Activated CD4-positive, alpha-beta T cell treated with anti-CD3 and anti-CD28 coated beads for 36 hours (primary cell): ENCODE results near the gene NAIP. TPM values are rescaled to one million over a fixed set of nuclear protein-coding genes. Genes with fewer than 3 reads are reported as not detected.
"Not testable (repeated sequence)": the region's sequence is repeated elsewhere in the genome, so short reads cannot be mapped to it uniquely, and the experiment has no call there.

Experiments
- ATAC-seq: fragments of 200-7000 bp; cut with Tn5 transposase; one replicate; pipeline ENCODE4 v1.10.0; 2021; ENCODE audit warnings: mild to moderate bottlenecking, moderate library complexity
- CTCF ChIA-PET: fragments of 350-600 bp; sonication (Branson Sonifier 250); formaldehyde crosslinking; loops from one replicate; lab custom pipeline; 2021; ENCODE audit warnings: antibody characterized with exemption; lab: Charles Lee
- POLR2A ChIA-PET: fragments of 350-600 bp; sonication (Branson Sonifier 250); formaldehyde crosslinking; loops from one replicate; lab custom pipeline; 2021; ENCODE audit warnings: antibody characterized with exemption, inconsistent platforms; lab: Charles Lee
- DNase-seq: peaks from one replicate; pipeline ENCODE4 v3.0.0-alpha.2; 2020
- H3K27ac Mint-ChIP-seq: one replicate; pipeline ENCODE4 v1.8.0; 2021; ENCODE audit warnings: mixed read lengths
- H3K27me3 Mint-ChIP-seq: one replicate; pipeline ENCODE4 v1.8.0; 2021; ENCODE audit warnings: mixed read lengths
- H3K36me3 Mint-ChIP-seq: one replicate; pipeline ENCODE4 v1.8.0; 2021; ENCODE audit warnings: low read depth, mixed read lengths
- H3K4me1 Mint-ChIP-seq: one replicate; pipeline ENCODE4 v1.8.0; 2021; ENCODE audit warnings: mixed read lengths
- H3K4me3 Mint-ChIP-seq: one replicate; pipeline ENCODE4 v1.8.0; 2021; ENCODE audit warnings: mild to moderate bottlenecking, moderate library complexity, mixed read lengths
- H3K9me3 Mint-ChIP-seq: one replicate; pipeline ENCODE4 v1.8.0; 2021; ENCODE audit warnings: low read depth, mixed read lengths
- intact Hi-C, 2 experiments: fragments of 100-400 bp; cut with DNase I in 1 of 2; cut with micrococcal nuclease in 1 of 2; formaldehyde crosslinking; loops; one replicate each; pipeline versions ENCODE4 v1.14.2 to v1.15.1; 2022 to 2024; cut with DNase I, micrococcal nuclease
- total RNA-seq, 2 experiments: library from RNA; stranded (reverse); gene quantifications; one replicate each; pipeline ENCODE4 v1.2.3, GENCODE V29; 2021

Gene NAIP
- total RNA-seq, 2 experiments from 2014 or later: 0.91 to 1.5 TPM

DNA sequence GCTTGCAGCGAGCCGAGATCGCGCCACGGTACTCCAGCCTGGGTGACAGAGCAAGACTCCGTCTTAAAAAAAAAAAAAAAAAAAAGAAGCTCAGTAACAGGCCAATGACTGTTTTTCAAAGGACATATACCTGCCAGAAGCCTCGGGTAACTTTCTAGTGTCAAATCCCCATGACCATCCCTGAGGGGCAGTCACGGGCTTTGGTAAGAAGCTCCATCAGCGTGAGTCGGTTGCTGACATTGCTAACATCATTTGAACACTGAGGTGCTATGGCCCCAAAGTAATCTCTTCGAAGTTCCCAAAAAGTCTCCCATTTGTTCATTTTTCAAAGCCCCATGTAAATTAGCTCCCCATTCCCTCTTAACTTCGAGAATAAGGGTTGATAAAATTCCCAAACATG lies 11.6 kb downstream of the NAIP start:
- intact Hi-C loops: no loop called here
- ATAC-seq (no peak), DNase-seq (no peak)
- CTCF ChIA-PET: interaction anchor here (0.5 kb wide), 1 partner anchor 1895 kb away, joined by 3 read pairs; no protein-coding TSS in a partner anchor
- Mint-ChIP-seq H3K27me3 (no peaks in the 10 kb centered on the region), H3K36me3 (no peaks in the 10 kb centered on the region), H3K27ac (no peak overlapping the region), H3K9me3 (no peaks in the 10 kb centered on the region), H3K4me3 (no peak overlapping the region), H3K4me1 (no peaks in the 10 kb centered on the region)
- POLR2A ChIA-PET: no interaction called here

GRCh38 chr5:71011194-71011792 lies 13.8 kb downstream of the NAIP start:
- Mint-ChIP-seq H3K27me3 (no peaks in the 10 kb centered on the region), H3K27ac (no peak overlapping the region)
- ATAC-seq: no peak

DNA sequence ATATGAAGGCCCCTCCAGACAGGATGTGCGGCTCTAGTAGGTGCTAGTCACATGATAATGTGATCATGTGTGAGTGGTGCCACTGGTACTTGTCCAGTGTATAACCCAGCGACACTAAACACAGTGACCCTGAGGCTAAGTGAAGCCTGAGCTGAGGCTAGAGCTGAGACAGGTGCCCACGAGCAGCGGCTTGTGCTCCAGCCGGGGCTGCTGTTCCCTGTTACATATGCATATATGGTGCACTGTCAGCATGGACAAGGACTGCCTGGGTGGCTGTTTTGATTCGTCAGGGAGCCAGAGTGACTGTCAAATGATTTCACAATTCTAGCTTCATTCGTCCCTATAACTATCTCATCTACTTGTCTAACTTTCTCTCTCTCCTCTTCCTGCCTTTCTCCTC lies 18.2 kb downstream of the NAIP start:
- H3K4me3 Mint-ChIP-seq, DNase-seq, H3K36me3 Mint-ChIP-seq, intact Hi-C loops, H3K9me3 Mint-ChIP-seq, ATAC-seq, H3K4me1 Mint-ChIP-seq, CTCF ChIA-PET, H3K27me3 Mint-ChIP-seq, POLR2A ChIA-PET, H3K27ac Mint-ChIP-seq: not testable (repeated sequence)

More at GRCh38 chr5:71011194-71011792, 13.8 kb downstream of the NAIP start:
- H3K36me3 Mint-ChIP-seq: no peaks in the 10 kb centered on the region
- CTCF ChIA-PET: no interaction called here
- no peaks in the 10 kb centered on the region for H3K4me1 Mint-ChIP-seq
- POLR2A ChIA-PET: no interaction called here
- no peak for DNase-seq
- intact Hi-C loops: no loop called here
- H3K9me3 Mint-ChIP-seq: no peaks in the 10 kb centered on the region
- no peak overlapping the region for H3K4me3 Mint-ChIP-seq

- H3K27me3 Mint-ChIP-seq, CTCF ChIA-PET, POLR2A ChIA-PET, DNase-seq, H3K4me3 Mint-ChIP-seq, intact Hi-C loops, H3K9me3 Mint-ChIP-seq, H3K27ac Mint-ChIP-seq, H3K4me1 Mint-ChIP-seq, H3K36me3 Mint-ChIP-seq: not testable (repeated sequence)
- ATAC-seq: peak; percentile 36
These were observed 40.3 kb downstream of the NAIP start for GRCh38 chr5:70984882-70985281.

DNA sequence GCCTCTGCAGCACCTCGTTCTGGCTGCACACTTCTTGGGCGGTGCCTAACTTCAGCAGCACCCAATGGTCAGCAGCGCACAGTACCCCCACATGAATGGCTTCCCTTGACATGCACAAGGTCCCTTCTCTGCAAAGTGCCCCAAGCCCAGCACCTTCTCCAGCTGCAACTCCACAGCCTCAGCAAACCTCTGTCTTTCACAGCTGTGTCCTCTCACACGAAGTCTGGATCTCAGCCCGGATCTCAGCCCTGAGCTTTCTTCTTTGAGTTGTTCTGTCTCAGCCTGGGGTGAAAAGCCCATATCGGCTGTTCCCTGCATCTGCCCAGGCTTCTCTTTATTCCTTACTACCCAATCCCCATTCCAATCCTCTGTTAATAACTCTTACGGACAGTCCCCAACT lies 57.9 kb downstream of the NAIP start:
- H3K4me1 Mint-ChIP-seq, intact Hi-C loops, H3K4me3 Mint-ChIP-seq, H3K9me3 Mint-ChIP-seq, H3K27me3 Mint-ChIP-seq, POLR2A ChIA-PET, ATAC-seq, CTCF ChIA-PET, H3K36me3 Mint-ChIP-seq, H3K27ac Mint-ChIP-seq, DNase-seq: not testable (repeated sequence)

GRCh38 chr5:70964531-70964930 lies 60.6 kb downstream of the NAIP start:
- H3K27ac Mint-ChIP-seq, H3K4me3 Mint-ChIP-seq, H3K36me3 Mint-ChIP-seq, H3K9me3 Mint-ChIP-seq, DNase-seq, POLR2A ChIA-PET, H3K4me1 Mint-ChIP-seq, ATAC-seq, intact Hi-C loops, H3K27me3 Mint-ChIP-seq, CTCF ChIA-PET: not testable (repeated sequence)

DNA sequence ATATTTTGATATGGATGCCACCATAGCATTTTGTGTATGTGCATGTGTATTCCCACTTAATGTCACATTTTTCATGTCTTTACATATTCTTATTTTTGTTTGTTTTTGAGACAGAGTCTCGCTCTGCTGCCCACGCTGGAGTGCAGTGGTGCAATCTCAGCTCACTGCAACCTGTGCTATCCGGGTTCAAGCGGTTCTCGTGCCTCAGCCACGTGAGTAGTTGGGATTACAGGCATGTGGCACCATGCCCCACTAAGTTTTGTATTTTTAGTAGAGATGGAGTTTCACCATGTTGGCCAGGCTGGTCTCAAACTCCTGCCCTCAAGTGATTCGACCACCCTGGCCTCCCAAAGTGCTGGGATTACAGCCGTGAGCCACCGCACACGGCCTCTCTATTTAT lies 72.1 kb downstream of the NAIP start:
- CTCF ChIA-PET, H3K27me3 Mint-ChIP-seq, H3K27ac Mint-ChIP-seq, POLR2A ChIA-PET, H3K4me1 Mint-ChIP-seq, DNase-seq, H3K4me3 Mint-ChIP-seq, H3K36me3 Mint-ChIP-seq, intact Hi-C loops, H3K9me3 Mint-ChIP-seq, ATAC-seq: not testable (repeated sequence)

GRCh38 chr5:70932560-70932959 lies 92.6 kb downstream of the NAIP start:
- H3K27ac Mint-ChIP-seq, H3K36me3 Mint-ChIP-seq, DNase-seq, H3K4me1 Mint-ChIP-seq, H3K27me3 Mint-ChIP-seq, ATAC-seq, H3K9me3 Mint-ChIP-seq, CTCF ChIA-PET, H3K4me3 Mint-ChIP-seq, POLR2A ChIA-PET, intact Hi-C loops: not testable (repeated sequence)

DNA sequence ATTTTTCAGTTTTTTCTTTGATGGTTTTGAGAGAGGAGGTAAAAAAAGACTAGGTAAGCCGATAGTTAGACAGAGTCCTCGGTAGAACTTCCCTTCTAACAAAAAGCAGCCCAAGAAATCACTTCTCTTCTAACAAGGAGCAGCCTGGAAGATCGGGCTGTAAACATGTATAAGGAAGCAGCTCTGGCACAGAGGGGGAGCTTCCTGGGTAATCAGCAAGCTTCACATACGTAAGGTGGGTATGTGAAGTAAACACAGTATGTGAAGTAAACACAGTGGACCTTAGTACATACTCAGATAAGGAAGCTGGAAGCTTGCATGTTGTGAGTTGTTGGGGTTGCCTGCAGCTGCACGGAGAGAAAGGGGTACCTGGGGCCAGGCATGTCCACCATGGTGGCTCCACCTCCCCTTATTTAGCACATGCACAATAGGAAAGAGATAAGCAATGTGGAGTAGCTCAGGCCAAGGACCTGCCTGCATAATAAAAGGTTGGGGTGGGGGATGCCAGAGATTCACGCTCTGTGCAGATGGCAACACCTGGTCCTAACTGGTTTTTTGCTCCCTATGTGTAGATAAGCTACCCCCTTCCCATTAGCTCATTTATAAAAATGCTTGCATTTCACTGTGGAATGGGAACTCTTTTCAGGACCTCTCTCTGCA lies 93.3 kb downstream of the NAIP start:
- CTCF ChIA-PET, H3K27ac Mint-ChIP-seq, H3K4me3 Mint-ChIP-seq, DNase-seq, ATAC-seq, intact Hi-C loops, H3K9me3 Mint-ChIP-seq, H3K27me3 Mint-ChIP-seq, H3K36me3 Mint-ChIP-seq, POLR2A ChIA-PET, H3K4me1 Mint-ChIP-seq: not testable (repeated sequence)

DNA sequence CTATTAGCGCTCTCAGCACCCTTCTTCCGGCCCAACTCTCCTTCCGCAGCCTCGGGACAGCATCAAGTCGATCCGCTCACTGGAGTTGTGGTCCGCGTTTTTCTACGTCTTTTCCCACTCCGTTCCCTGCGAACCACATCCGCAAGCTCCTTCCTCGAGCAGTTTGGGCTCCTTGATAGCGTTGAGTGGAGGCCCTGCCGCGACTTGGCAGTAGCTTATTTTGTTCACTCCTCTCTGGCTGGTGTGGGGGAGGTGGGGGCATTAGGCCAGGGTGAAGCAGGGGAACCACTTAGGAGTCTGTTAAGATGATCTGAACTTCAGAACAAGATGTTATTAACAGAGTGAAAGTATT lies 100.0 kb downstream of the NAIP start:
- H3K4me1 Mint-ChIP-seq, H3K27ac Mint-ChIP-seq, H3K9me3 Mint-ChIP-seq, H3K4me3 Mint-ChIP-seq, DNase-seq, H3K36me3 Mint-ChIP-seq, POLR2A ChIA-PET, intact Hi-C loops, H3K27me3 Mint-ChIP-seq, CTCF ChIA-PET: not testable (repeated sequence)
- ATAC-seq: peak; percentile 59
